IMR-90 (cell line): ENCODE results near the gene GBP6.

Experiments
- CEBPB ChIP-seq: IDR thresholded peaks from 2 replicates; pipeline ENCODE4 v1.6.1; 2012; ENCODE audit warnings: low read depth, low read length, improper control_type of control experiment
- CTCF ChIP-seq: conservative IDR thresholded peaks from 2 replicates; pipeline ENCODE4 v1.5.1; 2012; ENCODE audit warnings: mild to moderate bottlenecking, low read depth, low read length, improper control_type of control experiment
- MXI1 ChIP-seq: IDR thresholded peaks from 2 replicates; pipeline ENCODE4 v1.6.1; 2012; ENCODE audit warnings: low read depth, mild to moderate bottlenecking, low read length, moderate library complexity, borderline replicate concordance
- NFE2L2 ChIP-seq: fragments of 150-350 bp; IDR thresholded peaks from 2 replicates; pipeline ENCODE4 v1.6.1; 2016; ENCODE audit warnings: low read depth, mild to moderate bottlenecking, low read length
- RAD21 ChIP-seq: IDR thresholded peaks from 2 replicates; pipeline ENCODE4 v1.6.1; 2012; ENCODE audit warnings: low read length, improper control_type of control experiment

DNA sequence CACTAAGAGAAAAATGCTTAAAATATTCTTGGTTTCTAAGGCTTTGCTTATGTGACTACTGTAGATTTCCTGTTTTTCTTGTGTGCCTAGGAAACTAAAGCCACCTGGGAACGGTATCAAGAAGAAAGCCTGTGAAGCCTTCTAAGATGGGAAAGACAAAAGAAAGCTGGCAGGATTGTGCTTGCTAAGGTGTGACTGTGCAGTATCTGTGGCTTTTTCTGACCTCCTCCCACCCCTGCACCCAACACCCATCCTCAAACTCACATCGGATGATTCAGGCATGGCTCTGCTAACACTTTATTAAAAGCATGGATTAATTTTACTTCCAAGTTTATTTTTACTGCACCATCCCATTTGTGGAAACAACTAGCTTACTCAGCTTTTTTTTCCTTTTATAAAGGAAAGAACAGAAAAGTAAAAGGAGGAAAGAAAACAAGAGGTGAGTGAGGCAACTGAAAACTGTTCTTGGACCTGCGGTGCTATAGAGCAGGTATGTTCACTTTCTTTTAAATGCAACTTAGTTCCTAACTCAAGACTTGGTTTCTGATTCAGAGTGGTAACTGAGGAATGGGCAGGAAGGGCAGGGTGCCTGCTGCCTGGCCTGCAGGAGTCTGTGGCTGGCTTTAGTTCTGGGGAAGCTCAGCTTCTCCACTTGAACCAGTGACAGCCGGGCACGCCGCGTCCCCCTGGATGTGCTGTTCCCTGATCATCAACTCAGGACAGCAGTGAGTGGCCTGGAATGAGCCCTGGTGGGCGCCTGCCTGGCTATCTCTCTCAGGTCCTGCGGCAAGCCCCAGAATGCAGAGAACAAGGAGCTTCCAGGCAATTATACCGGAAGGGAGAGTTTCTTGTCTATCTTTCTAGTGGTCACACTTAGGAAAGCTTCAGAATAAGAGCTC lies at the start of gene GBP6:
- TF ChIP-seq MXI1 (no peak), CTCF (no peak), CEBPB (no peak), RAD21 (no peak), NFE2L2 (no peak)
